Esophagus muscularis mucosa (tissue), 4 donors: ENCODE measurements around the gene CEP20.

Experiments
- EP300 ChIP-seq: sonication (generic); formaldehyde crosslinking; IDR thresholded peaks from one replicate; pipeline ENCODE4 v1.6.1; 2017; ENCODE audit warnings: antibody characterized with exemption
- POLR2A ChIP-seq: fragments of 450-650 bp; IDR thresholded peaks from one replicate; pipeline ENCODE4 v1.6.1; 2017; ENCODE audit warnings: antibody characterized with exemption, moderate library complexity, mild to moderate bottlenecking, low read depth
- POLR2AphosphoS5 ChIP-seq, 2 donors: sonication (generic); formaldehyde crosslinking; IDR thresholded peaks; one replicate each; pipeline ENCODE4 v1.6.1; 2017; ENCODE audit warnings: antibody characterized with exemption in 2 of 2
- TF ChIP-seq, protein P1 (sequence below), 3 experiments: fragments of 200-600 bp in 2 of 3; fragments of 450-650 bp in 1 of 3; sonication (generic) in 2 of 3; IDR thresholded peaks; one replicate each; pipeline ENCODE4 v1.5.1; 2017 to 2019; ENCODE audit warnings: antibody characterized with exemption in 3 of 3, mild to moderate bottlenecking in 2 of 3, moderate library complexity in 1 of 3

DNA sequence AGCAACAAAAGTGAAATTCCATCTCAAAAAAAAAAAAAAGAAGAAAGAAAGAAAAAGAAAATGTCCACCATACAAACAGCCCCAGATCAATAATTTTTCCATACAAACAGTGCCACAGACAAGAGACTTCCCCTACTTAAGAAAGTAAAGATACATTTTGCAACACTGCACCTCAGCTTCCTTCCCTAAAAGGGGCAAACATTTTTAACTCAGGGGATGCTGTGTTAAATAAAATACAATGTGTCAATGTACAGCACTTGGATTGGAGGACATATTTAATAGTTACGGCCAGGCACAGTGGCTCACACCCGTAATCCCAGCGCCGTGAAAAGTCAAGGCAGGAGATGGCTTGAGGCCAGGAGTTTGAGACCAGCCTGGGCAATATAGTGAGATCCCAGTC, 53.9 kb downstream of the CEP20 start:
- TF ChIP-seq, protein P1, sequence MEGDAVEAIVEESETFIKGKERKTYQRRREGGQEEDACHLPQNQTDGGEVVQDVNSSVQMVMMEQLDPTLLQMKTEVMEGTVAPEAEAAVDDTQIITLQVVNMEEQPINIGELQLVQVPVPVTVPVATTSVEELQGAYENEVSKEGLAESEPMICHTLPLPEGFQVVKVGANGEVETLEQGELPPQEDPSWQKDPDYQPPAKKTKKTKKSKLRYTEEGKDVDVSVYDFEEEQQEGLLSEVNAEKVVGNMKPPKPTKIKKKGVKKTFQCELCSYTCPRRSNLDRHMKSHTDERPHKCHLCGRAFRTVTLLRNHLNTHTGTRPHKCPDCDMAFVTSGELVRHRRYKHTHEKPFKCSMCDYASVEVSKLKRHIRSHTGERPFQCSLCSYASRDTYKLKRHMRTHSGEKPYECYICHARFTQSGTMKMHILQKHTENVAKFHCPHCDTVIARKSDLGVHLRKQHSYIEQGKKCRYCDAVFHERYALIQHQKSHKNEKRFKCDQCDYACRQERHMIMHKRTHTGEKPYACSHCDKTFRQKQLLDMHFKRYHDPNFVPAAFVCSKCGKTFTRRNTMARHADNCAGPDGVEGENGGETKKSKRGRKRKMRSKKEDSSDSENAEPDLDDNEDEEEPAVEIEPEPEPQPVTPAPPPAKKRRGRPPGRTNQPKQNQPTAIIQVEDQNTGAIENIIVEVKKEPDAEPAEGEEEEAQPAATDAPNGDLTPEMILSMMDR (IDR thresholded peaks at IDR 0.05) = no peak
- TF ChIP-seq POLR2A (no peak), POLR2AphosphoS5 (IDR thresholded peaks at IDR 0.05) (peak in 1 of 2 donors; percentile 18), EP300 (no peak)
